ENCODE measurements around the gene CACHD1.
A peak's percentile ranks its signal among the peaks of the same experiment; 100 is the strongest.

Gene CACHD1

GRCh38 chr1:64683419-64683818, 213.5 kb downstream of the CACHD1 start:
- DNase-seq, result no peak
- peaks cover 4 to 69% (median 30%) of the 10 kb centered on the region in 3 donors for H3K36me3 ChIP-seq
- no peak overlapping the region for H3K4me3 ChIP-seq
- no peaks in the 10 kb centered on the region for H3K9me3 ChIP-seq
- peaks cover 0 to 7% (median 0%) of the 10 kb centered on the region in 4 donors for H3K4me1 ChIP-seq
- no peaks in the 10 kb centered on the region for H3K27me3 ChIP-seq
- intact Hi-C loops (cut with DNase I; ENCODE audit: low total_unique reads), result no loop called here
- TF ChIP-seq CTCF (IDR thresholded peaks at IDR 0.05), result no peak
- no peak overlapping the region for H3K27ac ChIP-seq

- H3K4me3 ChIP-seq, result no peak overlapping the region
- intact Hi-C loops (cut with DNase I; ENCODE audit: low total_unique reads), result loop anchor here (5.0 kb wide), 1 partner anchor 137 kb away; no protein-coding TSS in a partner anchor
- peaks cover 0 to 65% (median 18%) of the 10 kb centered on the region in 3 donors for H3K36me3 ChIP-seq
- no peaks in the 10 kb centered on the region for H3K27me3 ChIP-seq
- TF ChIP-seq CTCF (IDR thresholded peaks at IDR 0.05), result no peak
- no peaks in the 10 kb centered on the region for H3K9me3 ChIP-seq
- H3K27ac ChIP-seq, result no peak overlapping the region
- peaks cover 0 to 7% (median 0%) of the 10 kb centered on the region in 4 donors for H3K4me1 ChIP-seq
- no peak for DNase-seq
Observed at GRCh38 chr1:64685217-64685616, 215.3 kb downstream of the CACHD1 start.

GRCh38 chr1:64685765-64686341, 215.9 kb downstream of the CACHD1 start:
- peaks cover 0 to 7% (median 0%) of the 10 kb centered on the region in 4 donors for H3K4me1 ChIP-seq
- TF ChIP-seq CTCF (IDR thresholded peaks at IDR 0.05), result no peak
- no peaks in the 10 kb centered on the region for H3K27me3 ChIP-seq
- no peak overlapping the region for H3K4me3 ChIP-seq
- H3K27ac ChIP-seq, result no peak overlapping the region
- no peak for DNase-seq
- intact Hi-C loops (cut with DNase I; ENCODE audit: low total_unique reads), result loop anchor here (5.0 kb wide), 1 partner anchor 136 kb away; no protein-coding TSS in a partner anchor
- H3K36me3 ChIP-seq, result peaks cover 0 to 60% (median 12%) of the 10 kb centered on the region in 3 donors
- no peaks in the 10 kb centered on the region for H3K9me3 ChIP-seq

- no peak overlapping the region for H3K27ac ChIP-seq
- no peak for DNase-seq
- intact Hi-C loops (cut with DNase I; ENCODE audit: low total_unique reads), result loop anchor here (5.0 kb wide), 1 partner anchor 135 kb away; no protein-coding TSS in a partner anchor
Observed at GRCh38 chr1:64686828-64687724, 217.1 kb downstream of the CACHD1 start.

More at GRCh38 chr1:64686828-64687724, 217.1 kb downstream of the CACHD1 start:
- Histone ChIP-seq H3K4me1 (peaks cover 0 to 7% (median 0%) of the 10 kb centered on the region in 4 donors), H3K4me3 (no peak overlapping the region), H3K9me3 (no peaks in the 10 kb centered on the region), H3K36me3 (peaks cover 0 to 64% (median 6%) of the 10 kb centered on the region in 3 donors), H3K27me3 (no peaks in the 10 kb centered on the region)
- TF ChIP-seq CTCF (IDR thresholded peaks at IDR 0.05), result peak; percentile 78 to 87
